ENCODE data around the gene DNAJB8. TPM values are rescaled to one million over a fixed set of nuclear protein-coding genes. Genes with fewer than 3 reads are reported as not detected.

The DNAJB8 gene
- total RNA-seq, 4 donors from 2014 or later, result not detected

- H3K4me3 ChIP-seq, result no peak overlapping the region
- H3K4me1 ChIP-seq, result no peaks in the 10 kb centered on the region
- intact Hi-C loops (cut with DNase I; ENCODE audit: low total_unique reads), result no loop called here
- H3K9me3 ChIP-seq, result no peaks in the 10 kb centered on the region
- H3K36me3 ChIP-seq, result no peaks in the 10 kb centered on the region
- peaks cover 0 to 7% (median 0%) of the 10 kb centered on the region in 3 donors for H3K27me3 ChIP-seq
- H3K27ac ChIP-seq, result no peak overlapping the region
- TF ChIP-seq POLR2A (IDR thresholded peaks at IDR 0.05), result no peak
- TF ChIP-seq, protein P1, sequence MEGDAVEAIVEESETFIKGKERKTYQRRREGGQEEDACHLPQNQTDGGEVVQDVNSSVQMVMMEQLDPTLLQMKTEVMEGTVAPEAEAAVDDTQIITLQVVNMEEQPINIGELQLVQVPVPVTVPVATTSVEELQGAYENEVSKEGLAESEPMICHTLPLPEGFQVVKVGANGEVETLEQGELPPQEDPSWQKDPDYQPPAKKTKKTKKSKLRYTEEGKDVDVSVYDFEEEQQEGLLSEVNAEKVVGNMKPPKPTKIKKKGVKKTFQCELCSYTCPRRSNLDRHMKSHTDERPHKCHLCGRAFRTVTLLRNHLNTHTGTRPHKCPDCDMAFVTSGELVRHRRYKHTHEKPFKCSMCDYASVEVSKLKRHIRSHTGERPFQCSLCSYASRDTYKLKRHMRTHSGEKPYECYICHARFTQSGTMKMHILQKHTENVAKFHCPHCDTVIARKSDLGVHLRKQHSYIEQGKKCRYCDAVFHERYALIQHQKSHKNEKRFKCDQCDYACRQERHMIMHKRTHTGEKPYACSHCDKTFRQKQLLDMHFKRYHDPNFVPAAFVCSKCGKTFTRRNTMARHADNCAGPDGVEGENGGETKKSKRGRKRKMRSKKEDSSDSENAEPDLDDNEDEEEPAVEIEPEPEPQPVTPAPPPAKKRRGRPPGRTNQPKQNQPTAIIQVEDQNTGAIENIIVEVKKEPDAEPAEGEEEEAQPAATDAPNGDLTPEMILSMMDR (IDR thresholded peaks at IDR 0.05 in 4 of 5, conservative IDR thresholded peaks at IDR 0.05 in 1 of 5), result no peak
- in situ Hi-C loops (cut with MboI; ENCODE audit: low sequenced_read_pairs in 4 of 4), result no loop called here
- no peak for ATAC-seq
- DNase-seq, result no peak
These were observed 10.6 kb downstream of the DNAJB8 start for GRCh38 chr3:128455786-128456748.

DNA sequence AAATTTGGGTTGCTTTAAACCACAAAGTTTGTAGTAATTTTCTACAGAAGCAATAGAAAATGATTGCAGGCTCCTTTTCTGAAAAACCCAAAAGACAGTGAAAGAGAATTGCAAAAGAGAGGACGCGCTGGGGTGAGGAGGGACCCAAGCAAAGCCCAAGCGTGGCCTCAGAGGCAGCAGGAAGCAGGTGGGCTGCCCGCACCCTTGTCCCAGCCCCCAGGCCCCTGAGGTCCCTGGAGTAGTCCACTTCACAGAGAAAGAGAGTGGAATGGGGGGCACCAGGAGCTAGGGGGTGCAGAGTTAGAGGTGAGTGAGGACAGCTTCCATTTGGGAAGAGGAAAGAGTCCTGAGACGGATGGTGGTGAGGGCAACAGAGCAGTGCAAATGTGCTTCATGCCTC is 11.6 kb downstream of the DNAJB8 start:
- no peak for TF ChIP-seq POLR2A (IDR thresholded peaks at IDR 0.05)
- TF ChIP-seq, protein P1 (IDR thresholded peaks at IDR 0.05 in 4 of 5, conservative IDR thresholded peaks at IDR 0.05 in 1 of 5), result no peak
- H3K27me3 ChIP-seq, result peaks cover 0 to 7% (median 0%) of the 10 kb centered on the region in 3 donors
- intact Hi-C loops (cut with DNase I; ENCODE audit: low total_unique reads), result no loop called here
- no peaks in the 10 kb centered on the region for H3K9me3 ChIP-seq
- in situ Hi-C loops (cut with MboI; ENCODE audit: low sequenced_read_pairs in 4 of 4), result no loop called here
- DNase-seq (no peak), ATAC-seq (no peak)
- no peaks in the 10 kb centered on the region for H3K36me3 ChIP-seq
- H3K27ac ChIP-seq, result no peak overlapping the region
- no peaks in the 10 kb centered on the region for H3K4me1 ChIP-seq
- no peak overlapping the region for H3K4me3 ChIP-seq

DNA sequence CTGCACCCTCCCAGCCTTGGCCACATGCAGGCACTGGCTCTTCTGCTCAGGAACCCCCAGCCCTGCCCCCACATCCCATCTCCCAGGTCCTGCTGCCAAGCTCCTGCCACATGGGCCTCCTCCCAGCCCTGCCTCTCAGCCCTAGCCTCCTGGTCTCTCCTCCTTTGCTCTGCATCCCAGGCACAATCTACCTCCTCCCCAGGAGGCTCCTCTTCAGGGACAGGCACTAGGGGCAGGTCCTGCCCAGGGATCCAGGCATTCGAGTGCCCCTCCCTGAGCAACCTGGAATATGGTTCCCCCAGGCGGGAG is 12.4 kb downstream of the DNAJB8 start:
- in situ Hi-C loops (cut with MboI; ENCODE audit: low sequenced_read_pairs in 4 of 4), result no loop called here
- TF ChIP-seq, protein P1 (IDR thresholded peaks at IDR 0.05 in 4 of 5, conservative IDR thresholded peaks at IDR 0.05 in 1 of 5), result no peak
- no peak for TF ChIP-seq POLR2A (IDR thresholded peaks at IDR 0.05)
- ATAC-seq, result no peak
- Histone ChIP-seq H3K4me3 (no peak overlapping the region), H3K4me1 (no peaks in the 10 kb centered on the region), H3K36me3 (no peaks in the 10 kb centered on the region), H3K27ac (no peak overlapping the region), H3K27me3 (peaks cover 0 to 7% (median 0%) of the 10 kb centered on the region in 3 donors), H3K9me3 (no peaks in the 10 kb centered on the region)
- intact Hi-C loops (cut with DNase I; ENCODE audit: low total_unique reads), result no loop called here
- DNase-seq, result no peak

- no peak for DNase-seq
- H3K4me3 ChIP-seq, result no peak overlapping the region
- H3K27ac ChIP-seq, result no peak overlapping the region
- TF ChIP-seq, protein P1 (IDR thresholded peaks at IDR 0.05 in 4 of 5, conservative IDR thresholded peaks at IDR 0.05 in 1 of 5), result no peak
- H3K4me1 ChIP-seq, result no peaks in the 10 kb centered on the region
- H3K9me3 ChIP-seq, result no peaks in the 10 kb centered on the region
- in situ Hi-C loops (cut with MboI; ENCODE audit: low sequenced_read_pairs in 4 of 4), result no loop called here
- H3K36me3 ChIP-seq, result no peaks in the 10 kb centered on the region
- intact Hi-C loops (cut with DNase I; ENCODE audit: low total_unique reads), result no loop called here
- ATAC-seq, result no peak
- H3K27me3 ChIP-seq, result peaks cover 0 to 7% (median 0%) of the 10 kb centered on the region in 3 donors
These were observed 13.0 kb downstream of the DNAJB8 start for GRCh38 chr3:128453501-128454309.
